Activated naive CD8-positive, alpha-beta T cell treated with anti-CD3 and anti-CD28 coated beads, Interleukin-2, amount 50 U/mL, for 24 hours (primary cell): ENCODE results near the gene PSAP.
A peak's percentile ranks its signal among the peaks of the same experiment; 100 is the strongest.

Source experiments
- ATAC-seq: fragments of 150-1000 bp; cut with Tn5 transposase; one replicate; pipeline ENCODE4 v1.10.0; 2021
- DNase-seq: peaks from one replicate; pipeline ENCODE4 v3.0.0; 2021
- H3K27ac Mint-ChIP-seq: one replicate; pipeline ENCODE4 v1.8.0; 2021; ENCODE audit warnings: mild to moderate bottlenecking, mixed read lengths
- H3K27me3 Mint-ChIP-seq: one replicate; pipeline ENCODE4 v1.8.0; 2021; ENCODE audit warnings: mixed read lengths
- H3K36me3 Mint-ChIP-seq: one replicate; pipeline ENCODE4 v1.8.0; 2021; ENCODE audit warnings: low read depth, mixed read lengths
- H3K4me1 Mint-ChIP-seq: one replicate; pipeline ENCODE4 v1.8.0; 2021; ENCODE audit warnings: mixed read lengths
- H3K4me3 Mint-ChIP-seq: one replicate; pipeline ENCODE4 v1.8.0; 2021; ENCODE audit warnings: mild to moderate bottlenecking, moderate library complexity, mixed read lengths
- H3K9me3 Mint-ChIP-seq: one replicate; pipeline ENCODE4 v1.8.0; 2021; ENCODE audit warnings: mixed read lengths

PSAP gene

DNA sequence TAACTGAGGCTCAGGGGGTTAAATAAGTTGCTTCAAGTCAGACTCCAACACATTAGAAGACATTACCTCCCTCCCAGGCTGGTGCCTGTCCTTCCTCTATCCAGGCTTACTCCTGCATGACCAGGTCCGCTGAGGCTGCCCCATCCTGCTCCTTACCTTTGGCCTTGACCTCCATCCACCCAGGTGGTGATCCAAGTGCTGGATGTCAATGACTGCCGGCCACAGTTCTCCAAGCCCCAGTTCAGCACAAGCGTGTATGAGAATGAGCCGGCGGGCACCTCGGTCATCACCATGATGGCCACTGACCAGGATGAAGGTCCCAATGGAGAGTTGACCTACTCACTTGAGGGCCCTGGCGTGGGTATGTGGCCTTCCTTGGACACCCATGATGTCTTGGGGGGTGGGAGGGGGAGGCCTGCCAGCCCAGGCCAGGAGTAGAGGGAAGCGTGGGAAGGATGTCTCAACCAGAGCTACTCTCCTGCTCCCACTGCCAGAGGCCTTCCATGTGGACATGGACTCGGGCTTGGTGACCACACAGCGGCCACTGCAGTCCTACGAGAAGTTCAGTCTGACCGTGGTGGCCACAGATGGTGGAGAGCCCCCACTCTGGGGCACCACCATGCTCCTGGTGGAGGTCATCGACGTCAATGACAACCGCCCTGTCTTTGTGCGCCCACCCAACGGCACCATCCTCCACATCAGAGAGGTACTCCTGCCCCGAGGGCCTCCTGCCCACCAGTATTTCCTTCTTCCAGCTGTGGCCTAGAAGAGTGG is 48.1 kb downstream of the PSAP start:
- no peaks in the 10 kb centered on the region for H3K36me3 Mint-ChIP-seq
- peaks cover 4% of the 10 kb centered on the region for H3K4me1 Mint-ChIP-seq
- no peak overlapping the region for H3K4me3 Mint-ChIP-seq
- ATAC-seq (no peak), DNase-seq (no peak)
- H3K27ac Mint-ChIP-seq = no peak overlapping the region
- no peaks in the 10 kb centered on the region for H3K27me3 Mint-ChIP-seq
- no peaks in the 10 kb centered on the region for H3K9me3 Mint-ChIP-seq

DNA sequence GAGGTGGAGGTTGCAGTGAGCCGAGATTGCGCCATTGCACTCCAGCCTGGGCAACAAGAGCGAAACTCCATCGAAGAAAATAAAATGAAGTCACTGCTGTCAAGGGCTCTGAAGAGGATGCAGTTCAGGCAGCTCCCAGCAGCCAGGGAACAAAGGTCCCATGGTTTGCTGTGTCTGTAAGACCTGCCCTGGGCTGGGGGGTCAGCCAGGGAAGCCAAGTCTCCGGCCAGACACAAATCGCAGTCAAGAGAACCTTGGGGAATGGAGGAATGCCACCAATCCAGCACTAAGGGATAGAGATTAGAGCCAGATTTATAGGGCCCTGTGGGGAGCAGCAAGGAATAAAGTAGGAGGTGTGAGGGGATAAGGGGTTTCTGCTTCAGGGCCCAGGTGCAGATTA is 48.8 kb downstream of the PSAP start:
- no peak for ATAC-seq
- no peak overlapping the region for H3K4me3 Mint-ChIP-seq
- H3K27me3 Mint-ChIP-seq = no peaks in the 10 kb centered on the region
- no peaks in the 10 kb centered on the region for H3K36me3 Mint-ChIP-seq
- peaks cover 11% of the 10 kb centered on the region for H3K4me1 Mint-ChIP-seq
- no peak for DNase-seq
- H3K9me3 Mint-ChIP-seq = no peaks in the 10 kb centered on the region
- no peak overlapping the region for H3K27ac Mint-ChIP-seq

DNA sequence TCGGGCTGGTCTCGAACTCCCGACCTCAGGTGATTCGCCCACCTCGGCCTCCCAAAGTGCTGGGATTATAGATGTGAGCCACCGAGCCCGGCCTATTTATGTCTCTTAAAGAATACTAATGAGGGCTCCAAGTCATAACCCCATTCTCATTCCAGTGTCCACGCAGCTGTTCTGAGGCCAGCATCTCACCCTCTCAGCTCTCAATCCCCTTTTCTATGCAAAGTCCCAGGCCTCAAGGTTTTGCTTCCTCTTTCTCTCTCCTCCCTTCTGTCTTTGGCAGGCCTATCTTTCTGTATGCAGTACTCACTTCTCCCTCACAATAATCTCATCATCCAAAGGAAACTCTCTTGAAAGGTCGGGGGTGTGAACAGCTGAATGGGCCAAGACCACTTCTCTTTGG is 49.7 kb downstream of the PSAP start:
- ATAC-seq (no peak), DNase-seq (no peak)
- no peak overlapping the region for H3K27ac Mint-ChIP-seq
- no peaks in the 10 kb centered on the region for H3K27me3 Mint-ChIP-seq
- H3K9me3 Mint-ChIP-seq = no peaks in the 10 kb centered on the region
- H3K4me1 Mint-ChIP-seq = peaks cover 18% of the 10 kb centered on the region
- no peak overlapping the region for H3K4me3 Mint-ChIP-seq
- no peaks in the 10 kb centered on the region for H3K36me3 Mint-ChIP-seq

DNA sequence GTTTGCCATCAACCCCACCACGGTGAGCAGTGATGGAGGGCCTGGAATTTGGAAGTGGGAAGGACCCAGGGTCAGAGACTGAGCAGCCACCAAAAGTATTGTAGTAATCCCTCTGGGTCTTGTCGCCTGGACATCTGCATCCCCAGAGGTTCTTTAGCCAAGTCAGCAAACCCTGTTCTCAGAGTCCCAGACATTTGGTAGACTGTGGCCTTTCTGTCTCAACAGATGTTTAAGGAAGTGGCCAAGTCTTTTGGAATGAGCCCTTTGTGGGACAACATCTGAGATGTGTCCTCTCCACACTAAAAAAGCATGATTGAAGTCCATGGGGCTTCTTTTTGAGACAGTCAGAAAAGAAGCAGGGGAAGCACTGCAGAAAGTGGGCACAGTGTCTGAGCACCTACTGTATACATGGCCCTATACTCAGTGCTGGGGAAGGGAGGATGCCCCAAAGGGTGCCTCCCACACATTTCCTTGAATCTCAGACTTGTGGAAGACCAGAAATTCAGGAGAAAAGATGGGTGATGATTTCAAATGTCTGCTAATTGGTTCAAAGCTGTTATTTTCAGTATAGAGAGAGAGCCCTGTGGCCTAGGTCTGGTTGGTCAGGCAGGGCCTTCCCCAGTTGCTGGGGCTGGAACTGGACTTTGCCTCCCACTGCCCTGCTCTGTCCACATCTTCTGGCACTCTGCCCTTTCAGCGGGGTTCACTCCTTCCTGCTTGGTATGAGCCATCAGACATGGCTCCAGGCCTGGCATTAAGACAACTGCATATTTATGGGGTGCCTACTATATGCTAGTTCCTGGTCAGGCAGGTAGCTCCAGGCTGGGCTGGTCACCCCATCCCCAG is 51.2 kb downstream of the PSAP start:
- DNase-seq (no peak), ATAC-seq (no peak)
- Mint-ChIP-seq H3K36me3 (no peaks in the 10 kb centered on the region), H3K27ac (no peak overlapping the region), H3K4me1 (peaks cover 18% of the 10 kb centered on the region), H3K9me3 (no peaks in the 10 kb centered on the region), H3K4me3 (no peak overlapping the region), H3K27me3 (no peaks in the 10 kb centered on the region)

DNA sequence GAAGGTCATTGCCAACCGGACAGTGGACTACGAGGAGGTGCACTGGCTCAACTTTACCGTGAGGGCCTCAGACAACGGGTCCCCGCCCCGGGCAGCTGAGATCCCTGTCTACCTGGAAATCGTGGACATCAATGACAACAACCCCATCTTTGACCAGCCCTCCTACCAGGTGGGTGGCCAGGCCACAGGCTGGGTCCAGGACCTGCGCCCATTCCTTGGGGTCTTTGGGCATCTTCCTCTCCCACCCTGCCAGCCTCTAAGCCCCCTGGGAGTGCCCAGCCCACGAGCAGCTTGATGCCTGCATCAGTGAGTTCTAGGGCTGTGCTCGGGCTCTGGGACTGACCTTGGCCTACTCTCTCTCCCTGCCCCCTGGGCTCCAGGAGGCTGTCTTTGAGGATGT is 51.9 kb downstream of the PSAP start:
- H3K4me1 Mint-ChIP-seq = peaks cover 18% of the 10 kb centered on the region

DNA sequence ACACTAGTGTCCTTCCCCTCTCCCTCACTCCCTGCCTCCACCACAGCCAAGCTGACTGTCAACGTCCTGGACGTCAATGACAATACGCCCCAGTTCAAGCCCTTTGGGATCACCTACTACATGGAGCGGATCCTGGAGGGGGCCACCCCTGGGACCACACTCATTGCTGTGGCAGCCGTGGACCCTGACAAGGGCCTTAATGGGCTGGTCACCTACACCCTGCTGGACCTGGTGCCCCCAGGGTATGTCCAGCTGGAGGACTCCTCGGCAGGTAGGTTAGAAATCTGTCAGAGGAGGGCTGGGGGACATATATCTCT is 52.8 kb downstream of the PSAP start:
- Mint-ChIP-seq H3K9me3 (no peaks in the 10 kb centered on the region), H3K36me3 (no peaks in the 10 kb centered on the region)
- no peak for ATAC-seq

More for the DNA sequence above, 51.9 kb downstream of the PSAP start:
- H3K27me3 Mint-ChIP-seq = no peaks in the 10 kb centered on the region
- no peaks in the 10 kb centered on the region for H3K36me3 Mint-ChIP-seq
- H3K27ac Mint-ChIP-seq = no peak overlapping the region
- no peak for DNase-seq
- ATAC-seq = no peak
- no peak overlapping the region for H3K4me3 Mint-ChIP-seq
- no peaks in the 10 kb centered on the region for H3K9me3 Mint-ChIP-seq

DNA sequence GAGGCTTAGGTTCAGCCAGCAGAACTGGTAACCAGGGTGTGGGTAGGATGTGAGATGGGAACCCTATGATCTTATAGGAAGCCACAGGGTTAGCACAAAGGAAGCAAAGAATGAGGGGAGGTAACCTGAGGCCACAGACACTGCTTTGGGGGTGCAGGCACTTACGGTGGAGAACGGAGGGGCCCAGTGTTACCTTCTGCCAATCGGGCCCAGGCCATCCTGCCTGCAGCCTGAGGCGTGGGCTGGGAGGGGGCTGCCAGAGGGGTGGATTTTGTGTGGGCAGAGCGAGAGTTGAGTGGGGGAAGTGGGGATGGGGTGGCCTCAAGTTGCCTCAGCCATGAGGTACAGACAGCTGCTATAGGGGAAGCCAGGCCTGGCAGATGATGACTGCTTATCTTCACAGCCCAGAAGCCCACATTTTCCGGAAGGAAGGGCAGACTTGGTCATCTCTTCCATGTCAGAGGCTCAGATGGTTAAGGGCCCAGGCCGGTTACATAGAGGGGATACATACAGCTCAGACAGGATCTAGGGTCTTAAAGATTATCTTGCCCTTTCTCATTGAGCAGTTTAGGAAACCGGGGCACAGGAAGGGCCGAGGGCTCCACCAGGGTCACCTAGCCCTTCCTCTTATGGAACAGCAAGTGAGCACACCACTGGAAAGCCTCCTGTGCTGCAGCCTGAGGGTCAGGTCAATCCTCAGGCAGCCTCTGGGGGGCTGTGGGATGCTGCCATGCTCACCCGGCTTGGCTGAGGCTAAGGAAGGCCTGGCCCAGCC is 53.3 kb downstream of the PSAP start:
- Mint-ChIP-seq H3K36me3 (no peaks in the 10 kb centered on the region), H3K27ac (peak overlapping the region; percentile 66), H3K27me3 (peaks cover 3% of the 10 kb centered on the region), H3K4me1 (peaks cover 18% of the 10 kb centered on the region), H3K4me3 (no peak overlapping the region), H3K9me3 (no peaks in the 10 kb centered on the region)
- peak; percentile 74 for ATAC-seq
- no peak for DNase-seq

More for the DNA sequence above, 52.8 kb downstream of the PSAP start:
- DNase-seq = no peak
- H3K27me3 Mint-ChIP-seq = peaks cover 3% of the 10 kb centered on the region
- H3K4me3 Mint-ChIP-seq = no peak overlapping the region
- peaks cover 18% of the 10 kb centered on the region for H3K4me1 Mint-ChIP-seq
- peak overlapping the region; percentile 66 for H3K27ac Mint-ChIP-seq

DNA sequence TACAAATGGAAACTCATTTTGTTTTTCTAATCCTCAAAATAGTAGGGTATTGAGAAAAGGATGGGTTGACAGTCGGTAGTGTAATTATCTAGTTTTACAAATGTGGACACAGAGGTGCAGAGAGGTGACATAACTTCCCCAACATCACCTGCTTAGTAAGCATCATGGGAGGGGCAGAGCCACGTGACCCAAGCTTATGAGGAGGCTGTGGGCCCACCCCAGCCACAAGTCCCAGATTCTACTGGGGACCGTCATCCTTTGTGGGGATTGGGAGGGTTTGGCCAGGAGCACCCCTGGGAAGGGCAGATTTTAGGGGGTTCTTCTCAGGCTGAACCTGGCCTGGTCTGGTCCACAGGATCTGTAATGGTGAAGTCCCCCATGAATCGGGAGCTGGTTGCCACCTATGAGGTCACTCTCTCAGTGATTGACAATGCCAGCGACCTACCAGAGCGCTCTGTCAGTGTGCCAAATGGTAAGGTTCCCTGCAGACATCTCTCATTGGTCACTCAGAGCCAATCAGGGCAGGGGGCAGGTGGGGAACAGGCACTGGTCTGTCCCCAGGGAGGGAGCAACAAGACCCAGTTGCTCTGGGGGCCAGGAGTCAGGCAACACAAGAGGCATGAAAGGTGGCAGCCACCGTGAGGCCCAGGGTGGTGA is 54.2 kb downstream of the PSAP start:
- Mint-ChIP-seq H3K4me1 (peaks cover 18% of the 10 kb centered on the region), H3K4me3 (no peak overlapping the region), H3K36me3 (no peaks in the 10 kb centered on the region), H3K9me3 (no peaks in the 10 kb centered on the region), H3K27ac (peak overlapping the region; percentile 66), H3K27me3 (peaks cover 3% of the 10 kb centered on the region)
- no peak for ATAC-seq
- no peak for DNase-seq

DNA sequence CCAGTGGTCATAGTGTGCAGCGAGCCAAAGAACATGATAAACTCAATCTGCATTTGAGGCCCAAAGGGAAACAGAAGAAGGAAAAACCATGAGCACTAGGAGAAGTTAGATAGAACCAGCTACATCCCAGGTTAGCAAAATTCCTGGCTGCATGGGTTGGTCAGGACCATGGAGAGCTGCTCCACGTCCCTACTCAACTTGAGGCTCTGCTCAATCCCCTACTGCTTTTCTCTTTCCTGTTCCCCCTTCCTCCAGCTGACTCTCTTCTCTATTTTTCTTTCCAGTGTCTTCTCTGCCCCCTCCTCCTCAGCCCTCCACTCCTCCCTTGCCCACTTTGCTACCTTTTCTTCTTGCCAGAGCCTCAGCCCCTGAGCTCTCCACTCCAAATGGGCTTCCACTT is 55.8 kb downstream of the PSAP start:
- Mint-ChIP-seq H3K9me3 (no peaks in the 10 kb centered on the region), H3K36me3 (no peaks in the 10 kb centered on the region), H3K4me1 (peaks cover 24% of the 10 kb centered on the region), H3K4me3 (no peak overlapping the region), H3K27me3 (peaks cover 3% of the 10 kb centered on the region), H3K27ac (no peak overlapping the region)
- no peak for ATAC-seq
- DNase-seq = no peak

DNA sequence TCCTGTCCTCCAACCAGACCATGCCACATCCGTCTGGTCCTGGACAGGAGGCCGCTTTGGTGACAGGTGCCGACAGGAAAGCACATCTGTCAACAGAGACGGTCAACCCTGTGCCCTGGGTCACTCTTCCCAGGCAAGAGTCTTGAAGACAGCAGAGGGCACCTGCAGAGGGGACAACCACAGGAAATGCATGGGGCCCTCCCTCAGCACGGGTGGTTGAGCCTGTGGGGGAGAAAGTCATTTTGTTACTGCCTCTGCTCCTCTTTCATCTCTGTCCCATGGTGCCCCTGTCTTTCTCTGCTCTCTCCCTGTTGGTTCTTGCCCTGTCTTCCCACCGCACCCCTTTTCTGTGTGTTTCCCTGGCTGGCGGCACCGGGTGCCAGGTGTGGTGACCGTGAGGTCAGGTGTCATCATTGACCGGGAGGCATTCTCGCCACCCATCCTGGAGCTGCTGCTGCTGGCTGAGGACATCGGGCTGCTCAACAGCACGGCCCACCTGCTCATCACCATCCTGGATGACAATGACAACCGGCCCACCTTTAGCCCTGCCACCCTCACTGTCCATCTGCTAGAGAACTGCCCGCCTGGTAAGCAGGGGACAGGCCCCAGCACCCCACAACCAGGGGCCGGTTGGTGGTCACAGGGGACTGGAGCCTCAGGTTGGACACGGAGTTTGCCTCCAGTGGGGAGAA is 60.2 kb downstream of the PSAP start:
- DNase-seq (no peak), ATAC-seq (peak; percentile 68)
- Mint-ChIP-seq H3K27me3 (peaks cover 3% of the 10 kb centered on the region), H3K9me3 (no peaks in the 10 kb centered on the region), H3K4me1 (peaks cover 7% of the 10 kb centered on the region), H3K27ac (no peak overlapping the region), H3K36me3 (no peaks in the 10 kb centered on the region), H3K4me3 (no peak overlapping the region)

DNA sequence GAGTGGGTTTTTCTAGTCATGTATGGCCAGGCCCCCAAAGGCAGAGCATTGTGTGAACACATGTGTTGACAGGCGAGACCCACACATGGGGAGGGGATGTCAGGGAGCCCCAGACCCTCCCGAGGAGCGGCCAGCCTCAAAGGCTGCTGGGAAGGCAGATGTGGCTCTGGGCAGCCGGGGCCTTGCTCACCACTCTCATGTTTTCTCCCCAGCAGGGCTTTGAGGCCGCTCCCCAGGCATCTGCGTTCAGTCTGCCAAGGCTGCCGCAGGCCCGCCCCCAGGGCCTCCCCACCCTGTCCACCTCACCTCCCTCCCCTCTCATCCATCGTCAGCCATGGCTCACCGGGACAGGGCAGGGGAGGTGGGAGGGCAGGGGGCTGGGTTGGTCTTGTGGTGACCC is 61.2 kb downstream of the PSAP start:
- Mint-ChIP-seq H3K36me3 (no peaks in the 10 kb centered on the region), H3K4me1 (peaks cover 7% of the 10 kb centered on the region), H3K4me3 (no peak overlapping the region), H3K27ac (no peak overlapping the region), H3K9me3 (no peaks in the 10 kb centered on the region), H3K27me3 (peaks cover 3% of the 10 kb centered on the region)
- ATAC-seq (no peak), DNase-seq (no peak)

DNA sequence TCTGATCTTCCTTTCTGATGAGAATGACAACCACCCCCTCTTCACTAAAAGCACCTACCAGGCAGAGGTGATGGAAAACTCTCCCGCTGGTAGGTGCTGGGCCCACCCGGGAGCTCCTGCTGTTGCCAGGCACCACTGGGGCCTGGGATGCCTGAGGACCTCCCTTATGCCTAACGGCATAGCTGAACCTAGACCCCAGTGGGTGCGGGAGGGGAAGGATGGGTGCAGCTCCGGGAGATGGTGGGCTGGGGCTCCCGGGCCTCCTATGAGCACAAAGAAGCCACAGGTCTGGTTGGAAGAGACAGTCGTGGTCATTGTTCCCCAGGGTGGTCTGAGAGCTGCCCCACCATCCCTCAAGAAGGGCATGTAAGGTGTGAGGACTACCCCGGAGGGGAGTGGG is 62.1 kb downstream of the PSAP start:
- Mint-ChIP-seq H3K9me3 (no peaks in the 10 kb centered on the region), H3K4me1 (peaks cover 7% of the 10 kb centered on the region), H3K36me3 (no peaks in the 10 kb centered on the region), H3K4me3 (no peak overlapping the region), H3K27ac (no peak overlapping the region), H3K27me3 (peaks cover 3% of the 10 kb centered on the region)
- DNase-seq (no peak), ATAC-seq (no peak)

DNA sequence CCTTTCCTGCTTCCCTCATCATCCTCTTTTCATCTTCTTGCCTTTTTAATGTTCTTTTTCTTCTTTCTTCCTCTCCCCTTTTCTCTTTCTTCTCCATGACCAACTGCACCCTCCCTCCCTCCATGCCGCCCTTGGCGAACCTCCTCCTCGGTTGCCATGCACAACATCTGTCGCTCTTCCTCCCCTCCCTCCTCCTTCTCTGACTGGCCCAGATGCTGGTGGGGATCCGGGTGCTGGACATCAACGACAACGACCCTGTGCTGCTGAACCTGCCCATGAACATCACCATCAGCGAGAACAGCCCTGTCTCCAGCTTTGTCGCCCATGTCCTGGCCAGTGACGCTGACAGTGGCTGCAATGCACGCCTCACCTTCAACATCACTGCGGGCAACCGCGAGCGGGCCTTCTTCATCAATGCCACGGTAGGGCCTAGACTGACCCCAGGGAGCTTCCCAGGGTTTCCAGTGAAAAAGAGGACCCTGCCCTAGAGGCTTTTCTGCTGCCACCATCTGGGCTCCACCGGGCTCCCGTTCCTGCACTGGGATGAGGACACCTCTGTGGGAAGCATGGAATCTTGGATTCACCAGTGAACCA is 66.3 kb downstream of the PSAP start:
- H3K9me3 Mint-ChIP-seq = no peaks in the 10 kb centered on the region
- H3K4me3 Mint-ChIP-seq = no peak overlapping the region
- H3K36me3 Mint-ChIP-seq = no peaks in the 10 kb centered on the region
- H3K27ac Mint-ChIP-seq = no peak overlapping the region
- H3K27me3 Mint-ChIP-seq = no peaks in the 10 kb centered on the region
- no peak for DNase-seq
- H3K4me1 Mint-ChIP-seq = peaks cover 2% of the 10 kb centered on the region
- ATAC-seq = no peak
